Upper lobe of right lung (tissue), 1 donor: Measurements from ENCODE around the gene RBM42. TPM values are rescaled to one million over a fixed set of nuclear protein-coding genes. Genes with fewer than 3 reads are reported as not detected.

Experiments
- ATAC-seq: fragments of 200-7000 bp; cut with Tn5 transposase; one replicate; pipeline ENCODE4 v1.9.1; 2020; ENCODE audit warnings: mild to moderate bottlenecking, moderate library complexity
- DNase-seq: peaks from one replicate; pipeline ENCODE4 v3.0.0-alpha.2; 2020
- H3K27ac ChIP-seq: fragments of 200-600 bp; one replicate; pipeline ENCODE4 v1.8.0; 2022
- H3K27me3 ChIP-seq: fragments of 200-600 bp; one replicate; pipeline ENCODE4 v1.8.0; 2022; ENCODE audit warnings: mild to moderate bottlenecking
- H3K36me3 ChIP-seq: fragments of 200-600 bp; one replicate; pipeline ENCODE4 v1.8.0; 2022
- H3K4me1 ChIP-seq: fragments of 200-600 bp; one replicate; pipeline ENCODE4 v1.8.0; 2022
- H3K4me3 ChIP-seq: fragments of 200-600 bp; one replicate; pipeline ENCODE4 v1.8.0; 2022; ENCODE audit warnings: mild to moderate bottlenecking
- H3K9me3 ChIP-seq: fragments of 200-600 bp; one replicate; pipeline ENCODE4 v1.8.0; 2022
- CTCF ChIP-seq: fragments of 200-600 bp; IDR thresholded peaks from one replicate; pipeline ENCODE4 v1.8.0; 2022; ENCODE audit warnings: antibody characterized with exemption
- intact Hi-C: fragments of 100-400 bp; cut with DNase I; formaldehyde crosslinking; loops from one replicate; pipeline ENCODE4 v1.11.0; 2022
- total RNA-seq: library from RNA; stranded (reverse); fragmentation: NEBNext Ultra II Directional; extraction: Animal tissue kit (Norgen Biotek cat#: 25700); gene quantifications from one replicate; pipeline ENCODE4 v1.2.1, GENCODE V29; 2021
- donor health status: DM: no; HTN: yes; CAD: no; lungs with severe emphysema.

The RBM42 gene
- total RNA-seq, 1 donor from 2014 or later, result 64.5 TPM

- intact Hi-C loops, result no loop called here
- H3K4me3 ChIP-seq, result no peak overlapping the region
- H3K36me3 ChIP-seq, result no peaks in the 10 kb centered on the region
- no peak for TF ChIP-seq CTCF
- DNase-seq, result no peak
- H3K27me3 ChIP-seq, result no peaks in the 10 kb centered on the region
- no peak for ATAC-seq
- H3K9me3 ChIP-seq, result no peaks in the 10 kb centered on the region
- peaks cover 5% of the 10 kb centered on the region for H3K4me1 ChIP-seq
- no peak overlapping the region for H3K27ac ChIP-seq
Measured at GRCh38 chr19:35613574-35613973, 15.3 kb upstream of the RBM42 start.

GRCh38 chr19:35615036-35615435, 13.8 kb upstream of the RBM42 start:
- DNase-seq, result no peak
- ATAC-seq, result no peak
- no peak for TF ChIP-seq CTCF
- intact Hi-C loops, result no loop called here
- Histone ChIP-seq H3K9me3 (no peaks in the 10 kb centered on the region), H3K4me1 (peaks cover 5% of the 10 kb centered on the region), H3K27ac (no peak overlapping the region), H3K27me3 (no peaks in the 10 kb centered on the region), H3K4me3 (no peak overlapping the region), H3K36me3 (no peaks in the 10 kb centered on the region)

GRCh38 chr19:35618857-35619256, 10.0 kb upstream of the RBM42 start:
- no peak for DNase-seq
- no peaks in the 10 kb centered on the region for H3K4me1 ChIP-seq
- H3K4me3 ChIP-seq, result no peak overlapping the region
- H3K36me3 ChIP-seq, result no peaks in the 10 kb centered on the region
- H3K27me3 ChIP-seq, result no peaks in the 10 kb centered on the region
- H3K27ac ChIP-seq, result no peak overlapping the region
- intact Hi-C loops, result no loop called here
- no peak for ATAC-seq
- H3K9me3 ChIP-seq, result no peaks in the 10 kb centered on the region
- TF ChIP-seq CTCF, result no peak

- intact Hi-C loops, result no loop called here
Measured at GRCh38 chr19:35619290-35619923, 9.4 kb upstream of the RBM42 start.

GRCh38 chr19:35620001-35620400, 8.8 kb upstream of the RBM42 start:
- Histone ChIP-seq H3K4me1 (no peaks in the 10 kb centered on the region), H3K9me3 (no peaks in the 10 kb centered on the region), H3K36me3 (no peaks in the 10 kb centered on the region), H3K27ac (no peak overlapping the region), H3K27me3 (no peaks in the 10 kb centered on the region), H3K4me3 (no peak overlapping the region)
- DNase-seq, result no peak
- no peak for ATAC-seq
- no peak for TF ChIP-seq CTCF
- intact Hi-C loops, result no loop called here

More at GRCh38 chr19:35619290-35619923, 9.4 kb upstream of the RBM42 start:
- ATAC-seq, result no peak
- Histone ChIP-seq H3K36me3 (no peaks in the 10 kb centered on the region), H3K4me1 (no peaks in the 10 kb centered on the region), H3K27ac (no peak overlapping the region), H3K4me3 (no peak overlapping the region), H3K27me3 (no peaks in the 10 kb centered on the region), H3K9me3 (no peaks in the 10 kb centered on the region)
- no peak for TF ChIP-seq CTCF
- DNase-seq, result no peak

GRCh38 chr19:35621708-35622107, 7.1 kb upstream of the RBM42 start:
- Histone ChIP-seq H3K9me3 (no peaks in the 10 kb centered on the region), H3K36me3 (no peaks in the 10 kb centered on the region), H3K4me1 (no peaks in the 10 kb centered on the region), H3K4me3 (no peak overlapping the region), H3K27ac (no peak overlapping the region), H3K27me3 (no peaks in the 10 kb centered on the region)
- ATAC-seq (no peak), DNase-seq (no peak)
- TF ChIP-seq CTCF, result no peak
- intact Hi-C loops, result no loop called here
